Liver (tissue), 9 donors: ENCODE data around the gene KDM6A. TPM values are rescaled to one million over a fixed set of nuclear protein-coding genes. Genes with fewer than 3 reads are reported as not detected.
"Not testable (repeated sequence)": the region's sequence is repeated elsewhere in the genome, so short reads cannot be mapped to it uniquely, and the experiment has no call there.

ENCODE experiments used
- DNase-seq: peaks from one replicate; pipeline ENCODE4 v3.0.0-alpha.2; 2017; ENCODE audit warnings: low spot score
- H3K27ac ChIP-seq, 2 donors: one replicate each; pipeline ENCODE4 v1.7.0; 2013; ENCODE audit warnings: inconsistent platforms in 2 of 2, low read length in 2 of 2, control low read depth in 1 of 2, low read depth in 1 of 2, mild to moderate bottlenecking in 1 of 2
- H3K27me3 ChIP-seq, 4 donors: one replicate each; pipeline versions ENCODE4 v1.6.1 to v1.7.0; 2013; ENCODE audit warnings: low read length in 3 of 4, inconsistent platforms in 1 of 4, mild to moderate bottlenecking in 1 of 4, moderate library complexity in 1 of 4; ENCODE audit not compliant: control insufficient read depth in 4 of 4, insufficient read depth in 4 of 4
- H3K36me3 ChIP-seq, 4 donors: one replicate each; pipeline versions ENCODE4 v1.6.1 to v1.7.0; 2013; ENCODE audit warnings: low read length in 3 of 4, mild to moderate bottlenecking in 3 of 4, low read depth in 1 of 4, moderate library complexity in 1 of 4; ENCODE audit not compliant: control insufficient read depth in 4 of 4, insufficient read depth in 3 of 4
- H3K4me1 ChIP-seq, 4 donors: one replicate each; pipeline versions ENCODE4 v1.6.1 to v1.7.0; 2013; ENCODE audit warnings: low read length in 3 of 4, mild to moderate bottlenecking in 3 of 4, moderate library complexity in 1 of 4; ENCODE audit not compliant: control insufficient read depth in 4 of 4, insufficient read depth in 4 of 4
- H3K4me3 ChIP-seq, 3 donors: one replicate each; pipeline versions ENCODE4 v1.6.1 to v1.7.0; 2013; ENCODE audit warnings: low read length in 3 of 3, control low read depth in 1 of 3, low read depth in 1 of 3, mild to moderate bottlenecking in 1 of 3
- H3K9ac ChIP-seq, 2 donors: one replicate each; pipeline ENCODE4 v1.7.0; 2013; ENCODE audit warnings: low read length in 2 of 2, mild to moderate bottlenecking in 2 of 2, moderate library complexity in 2 of 2, control low read depth in 1 of 2, low read depth in 1 of 2
- H3K9me3 ChIP-seq, 4 donors: one replicate each; pipeline versions ENCODE4 v1.6.1 to v1.7.0; 2013; ENCODE audit warnings: low read length in 3 of 4; ENCODE audit not compliant: control insufficient read depth in 4 of 4
- ATF3 ChIP-seq: IDR thresholded peaks from 2 replicates; pipeline ENCODE4 v1.6.1; 2016; ENCODE audit warnings: antibody characterized with exemption
- EGR1 ChIP-seq, 2 donors: IDR thresholded peaks; 2 replicates each; pipeline ENCODE4 v1.6.1; 2016 to 2018; ENCODE audit warnings: antibody characterized with exemption in 2 of 2, low read depth in 2 of 2
- FOXA2 ChIP-seq: IDR thresholded peaks from 2 replicates; pipeline ENCODE4 v1.6.1; 2016; ENCODE audit warnings: antibody characterized with exemption
- HNF4A ChIP-seq, 2 donors: conservative IDR thresholded peaks; 2 replicates each; pipeline ENCODE4 v1.6.1; 2016; ENCODE audit warnings: antibody characterized with exemption in 2 of 2, mild to moderate bottlenecking in 2 of 2
- MAX ChIP-seq: IDR thresholded peaks from 2 replicates; pipeline ENCODE4 v1.6.1; 2016; ENCODE audit warnings: antibody characterized with exemption
- NR2F2 ChIP-seq: IDR thresholded peaks from 2 replicates; pipeline ENCODE4 v1.6.1; 2016; ENCODE audit warnings: antibody characterized with exemption
- RAD21 ChIP-seq, 2 donors: IDR thresholded peaks; 2 replicates each; pipeline ENCODE4 v1.6.1; 2016; ENCODE audit warnings: antibody characterized with exemption in 2 of 2, mild to moderate bottlenecking in 2 of 2
- REST ChIP-seq: IDR thresholded peaks from 2 replicates; pipeline ENCODE4 v1.6.1; 2016; ENCODE audit warnings: antibody characterized with exemption, mild to moderate bottlenecking
- SP1 ChIP-seq: IDR thresholded peaks from 2 replicates; pipeline ENCODE4 v1.6.1; 2018; ENCODE audit warnings: antibody characterized with exemption, mild to moderate bottlenecking
- YY1 ChIP-seq: IDR thresholded peaks from 2 replicates; pipeline ENCODE4 v1.6.1; 2016; ENCODE audit warnings: antibody characterized with exemption, mild to moderate bottlenecking
- ZBTB33 ChIP-seq: IDR thresholded peaks from 2 replicates; pipeline ENCODE4 v1.6.1; 2016; ENCODE audit warnings: antibody characterized with exemption
- WGBS: extraction: QIAGEN DNeasy Blood & Tissue Kit; methylation state at CpG from one replicate; pipeline ENCODE4 v1.1.7; 2013; 5-methylcytosine and 5-hydroxymethylcytosine counted together
- polyA plus RNA-seq, 2 donors: library from polyadenylated mRNA; stranded (reverse) in 1 of 2; unstranded in 1 of 2; fragments of 200-250 nt in 1 of 2; fragments of >200 nt in 1 of 2; fragmentation: Nextera tagmentation in 1 of 2; extraction: Ambion mirVana in 1 of 2; gene quantifications; one replicate each; pipeline versions ENCODE4 v1.2.1 to v1.2.3, GENCODE V29; 2013 to 2015
- total RNA-seq, 2 donors: library from RNA; depleted of rRNA; stranded (reverse); fragments of >200 nt; gene quantifications; one replicate each; pipeline ENCODE4 v1.2.3, GENCODE V29; 2014
- TF ChIP-seq, protein P1 (sequence below): fragments of 150-350 bp; IDR thresholded peaks from 2 replicates; pipeline ENCODE4 v1.5.1; 2017; ENCODE audit warnings: improper control_type of control experiment, low read depth, low read length; ENCODE audit not compliant: missing input control
- donor health status: healthy.
- donor health status: healthy.
- donor health status: healthy.
- donor health status: healthy.
- donor health status: healthy.

The KDM6A gene
- total and polyA plus RNA-seq, 4 donors, result 5.3 to 30.2 (median 18.2) TPM

DNA sequence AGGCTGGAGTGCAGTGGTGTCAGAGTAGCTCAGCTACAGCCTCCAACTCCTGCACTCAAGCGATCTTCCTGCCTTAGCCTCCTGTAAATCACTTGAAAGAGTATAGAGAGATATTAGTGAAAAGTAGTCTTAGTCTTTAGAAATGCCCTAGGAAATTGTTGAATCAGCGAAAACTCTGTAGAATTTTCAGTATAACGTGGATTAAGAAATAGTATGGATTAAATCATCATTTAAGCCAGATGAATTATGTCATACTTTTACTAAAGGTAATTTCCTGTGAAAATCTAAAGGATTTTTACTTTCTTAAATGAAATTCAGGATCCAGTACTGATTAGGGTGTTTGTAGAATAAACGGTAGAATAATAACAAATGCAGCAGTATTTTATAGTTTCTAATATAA is 163.2 kb downstream of the KDM6A start (continued):
- no peak for TF ChIP-seq REST

DNA sequence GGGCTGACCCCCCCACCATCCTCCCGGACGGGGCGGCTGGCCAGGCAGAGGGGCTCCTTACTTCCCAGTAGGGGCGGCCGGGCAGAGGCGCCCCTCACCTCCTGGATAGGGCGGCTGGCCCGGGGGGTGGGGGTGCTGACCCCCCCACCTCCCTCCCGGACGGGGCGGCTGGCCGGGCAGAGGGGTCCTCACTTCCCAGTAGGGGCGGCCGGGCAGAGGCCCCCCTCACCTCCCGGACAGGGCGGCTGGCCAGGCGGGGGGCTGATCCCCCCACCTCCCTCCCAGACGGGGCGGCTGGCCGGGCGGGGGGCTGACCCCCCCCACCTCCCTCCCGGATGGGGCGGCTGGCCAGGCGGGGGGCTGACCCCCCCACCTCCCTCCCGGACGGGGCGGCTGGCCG is 167.1 kb downstream of the KDM6A start:
- H3K4me1 ChIP-seq, H3K9me3 ChIP-seq, H3K27ac ChIP-seq, H3K4me3 ChIP-seq, H3K36me3 ChIP-seq, H3K27me3 ChIP-seq, H3K9ac ChIP-seq, DNase-seq: not testable (repeated sequence)
- 97% methylated on average over 20 of the region's 28 CpGs for WGBS

- no peak for TF ChIP-seq EGR1 (IDR thresholded peaks at IDR 0.05; ENCODE audit: low read depth in 2 of 2)
- TF ChIP-seq ATF3, result no peak
- no peak for TF ChIP-seq SP1
- no peak for TF ChIP-seq NR2F2
- TF ChIP-seq ZBTB33, result no peak
- no peak for TF ChIP-seq YY1
- TF ChIP-seq MAX, result no peak
- TF ChIP-seq RAD21 (IDR thresholded peaks at IDR 0.05), result no peak
- no peak for TF ChIP-seq FOXA2
- TF ChIP-seq REST, result no peak
- TF ChIP-seq HNF4A (conservative IDR thresholded peaks at IDR 0.05), result no peak
- TF ChIP-seq, protein P1, sequence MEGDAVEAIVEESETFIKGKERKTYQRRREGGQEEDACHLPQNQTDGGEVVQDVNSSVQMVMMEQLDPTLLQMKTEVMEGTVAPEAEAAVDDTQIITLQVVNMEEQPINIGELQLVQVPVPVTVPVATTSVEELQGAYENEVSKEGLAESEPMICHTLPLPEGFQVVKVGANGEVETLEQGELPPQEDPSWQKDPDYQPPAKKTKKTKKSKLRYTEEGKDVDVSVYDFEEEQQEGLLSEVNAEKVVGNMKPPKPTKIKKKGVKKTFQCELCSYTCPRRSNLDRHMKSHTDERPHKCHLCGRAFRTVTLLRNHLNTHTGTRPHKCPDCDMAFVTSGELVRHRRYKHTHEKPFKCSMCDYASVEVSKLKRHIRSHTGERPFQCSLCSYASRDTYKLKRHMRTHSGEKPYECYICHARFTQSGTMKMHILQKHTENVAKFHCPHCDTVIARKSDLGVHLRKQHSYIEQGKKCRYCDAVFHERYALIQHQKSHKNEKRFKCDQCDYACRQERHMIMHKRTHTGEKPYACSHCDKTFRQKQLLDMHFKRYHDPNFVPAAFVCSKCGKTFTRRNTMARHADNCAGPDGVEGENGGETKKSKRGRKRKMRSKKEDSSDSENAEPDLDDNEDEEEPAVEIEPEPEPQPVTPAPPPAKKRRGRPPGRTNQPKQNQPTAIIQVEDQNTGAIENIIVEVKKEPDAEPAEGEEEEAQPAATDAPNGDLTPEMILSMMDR, result no peak
- Histone ChIP-seq H3K4me3 (no peak overlapping the region), H3K27me3 (no peaks in the 10 kb centered on the region), H3K9ac (no peak overlapping the region), H3K27ac (no peak overlapping the region), H3K9me3 (no peaks in the 10 kb centered on the region), H3K4me1 (no peaks in the 10 kb centered on the region), H3K36me3 (no peaks in the 10 kb centered on the region)
- no peak for DNase-seq
- 91% methylated on average over 1 of the region's 1 CpG for WGBS
Observed at GRCh38 chrX:45046417-45046816, 173.4 kb downstream of the KDM6A start.
